Caco-2 (cell line): ENCODE data around the gene PARP6. TPM values are rescaled to one million over a fixed set of nuclear protein-coding genes. Genes with fewer than 3 reads are reported as not detected.
A peak's percentile ranks its signal among the peaks of the same experiment; 100 is the strongest.

ENCODE experiments used
- BruUV-seq: library from RNA; stranded (reverse); fragments of 400-500 nt; replicated peaks from 2 replicates; lab custom pipeline; 2021; lab: Mats Ljungman, UMichigan
- CTCF ChIA-PET: fragments of 300-600 bp; sonication (Branson Sonifier 250); formaldehyde crosslinking; loops from one replicate; lab custom pipeline; 2022; ENCODE audit warnings: antibody characterized with exemption; lab: Charles Lee
- POLR2A ChIA-PET: fragments of 300-600 bp; sonication (Branson Sonifier 250); formaldehyde crosslinking; loops from one replicate; lab custom pipeline; 2022; ENCODE audit warnings: antibody characterized with exemption; lab: Charles Lee
- DNase-seq, 2 experiments: peaks; one replicate each; pipeline versions ENCODE4 v3.0.0 to v3.0.0-alpha.2; 2020 to 2022
- H3K27me3 ChIP-seq: replicated peaks from 2 replicates; pipeline ENCODE4 v1.6.0; 2011; ENCODE audit warnings: low read length; ENCODE audit not compliant: control insufficient read depth, insufficient read depth
- H3K36me3 ChIP-seq: 2 replicates; pipeline ENCODE4 v1.5.1; 2011; ENCODE audit warnings: low read length; ENCODE audit not compliant: control insufficient read depth, insufficient read depth
- H3K4me1 ChIP-seq: fragments of 250-450 bp; sonication (Bioruptor Pico); 2 replicates; pipeline ENCODE4 v1.5.1; 2020; ENCODE audit warnings: mild to moderate bottlenecking
- H3K4me3 ChIP-seq: 2 replicates; pipeline ENCODE4 v1.5.1; 2011; ENCODE audit warnings: low read depth, mild to moderate bottlenecking, control low read depth, low read length
- H3K9me3 ChIP-seq: fragments of 250-450 bp; sonication (Bioruptor Pico); 2 replicates; pipeline ENCODE4 v1.5.1; 2020; ENCODE audit warnings: mild to moderate bottlenecking, moderate library complexity
- H3K27ac Mint-ChIP-seq: one replicate; pipeline ENCODE4 v1.8.0; 2022; ENCODE audit warnings: mixed read lengths; ENCODE audit not compliant: unreplicated experiment
- H3K27me3 Mint-ChIP-seq: one replicate; pipeline ENCODE4 v1.8.0; 2022; ENCODE audit warnings: mixed read lengths; ENCODE audit not compliant: insufficient read depth, unreplicated experiment
- H3K36me3 Mint-ChIP-seq: one replicate; pipeline ENCODE4 v1.8.0; 2022; ENCODE audit warnings: mild to moderate bottlenecking, mixed read lengths; ENCODE audit not compliant: insufficient read depth, unreplicated experiment
- H3K4me1 Mint-ChIP-seq: one replicate; pipeline ENCODE4 v1.8.0; 2022; ENCODE audit warnings: low read depth, mixed read lengths; ENCODE audit not compliant: unreplicated experiment
- H3K4me3 Mint-ChIP-seq: one replicate; pipeline ENCODE4 v1.8.0; 2022; ENCODE audit warnings: mild to moderate bottlenecking, moderate library complexity, mixed read lengths; ENCODE audit not compliant: unreplicated experiment
- H3K9me3 Mint-ChIP-seq: one replicate; pipeline ENCODE4 v1.8.0; 2022; ENCODE audit warnings: mixed read lengths; ENCODE audit not compliant: unreplicated experiment
- CTCF ChIP-seq, 2 experiments: fragments of 200-600 bp in 1 of 2; IDR thresholded peaks; 1 replicate in 1 of 2; 2 replicates in 1 of 2; pipeline versions ENCODE4 v1.5.1 to v1.8.0; 2011 to 2022; ENCODE audit warnings: antibody characterized with exemption in 1 of 2, control low read depth in 1 of 2, inconsistent platforms in 1 of 2, low read depth in 1 of 2, low read length in 1 of 2, mild to moderate bottlenecking in 1 of 2, moderate library complexity in 1 of 2; ENCODE audit not compliant: insufficient read depth in 1 of 2, severe bottlenecking in 1 of 2, unreplicated experiment in 1 of 2
- intact Hi-C: fragments of 100-400 bp; cut with micrococcal nuclease; formaldehyde crosslinking; loops from one replicate; pipeline ENCODE4 v1.10.0; 2022; ENCODE audit not compliant: unreplicated experiment
- total RNA-seq: library from RNA; stranded (reverse); gene quantifications from 2 replicates; pipeline ENCODE4 v1.2.3, GENCODE V29; 2022

Gene PARP6
- total RNA-seq, 1 experiment from 2014 or later: 62.2 TPM

GRCh38 chr15:72238586-72238985, 33.8 kb downstream of the PARP6 start:
- intact Hi-C loops: no loop called here
- Mint-ChIP-seq H3K27me3 (no peaks in the 10 kb centered on the region), H3K9me3 (no peaks in the 10 kb centered on the region), H3K4me3 (no peak overlapping the region), H3K27ac (no peak overlapping the region), H3K4me1 (no peaks in the 10 kb centered on the region), H3K36me3 (peaks cover 16% of the 10 kb centered on the region)
- BruUV-seq: no TSS peak
- ChIA-PET CTCF (interaction anchor here (0.5 kb wide), 1 partner anchor 554 kb away, joined by 3 read pairs; no protein-coding TSS in a partner anchor), POLR2A (no interaction called here)
- peaks cover 8% of the 10 kb centered on the region for H3K4me1 ChIP-seq
- no peak overlapping the region for H3K4me3 ChIP-seq
- no peaks in the 10 kb centered on the region for H3K27me3 ChIP-seq
- no peaks in the 10 kb centered on the region for H3K36me3 ChIP-seq
- no peak for DNase-seq
- TF ChIP-seq CTCF (IDR thresholded peaks at IDR 0.05; ENCODE audit: insufficient read depth in 1 of 2, low read depth in 1 of 2, low read length in 1 of 2, severe bottlenecking in 1 of 2, unreplicated experiment in 1 of 2): no peak
- no peaks in the 10 kb centered on the region for H3K9me3 ChIP-seq

- no peaks in the 10 kb centered on the region for H3K9me3 ChIP-seq
- no peaks in the 10 kb centered on the region for H3K36me3 ChIP-seq
- peaks cover 9% of the 10 kb centered on the region for H3K4me1 ChIP-seq
- H3K27me3 ChIP-seq: no peaks in the 10 kb centered on the region
- Mint-ChIP-seq H3K4me1 (no peaks in the 10 kb centered on the region), H3K36me3 (peaks cover 16% of the 10 kb centered on the region), H3K27me3 (no peaks in the 10 kb centered on the region), H3K9me3 (no peaks in the 10 kb centered on the region), H3K4me3 (no peak overlapping the region), H3K27ac (no peak overlapping the region)
- H3K4me3 ChIP-seq: no peak overlapping the region
- intact Hi-C loops: no loop called here
- ChIA-PET CTCF (interaction anchor here (0.6 kb wide), 1 partner anchor 152 kb away, joined by 3 read pairs; no protein-coding TSS in a partner anchor), POLR2A (no interaction called here)
- no peak for DNase-seq
- no TSS peak for BruUV-seq
- no peak for TF ChIP-seq CTCF (IDR thresholded peaks at IDR 0.05; ENCODE audit: insufficient read depth in 1 of 2, low read depth in 1 of 2, low read length in 1 of 2, severe bottlenecking in 1 of 2, unreplicated experiment in 1 of 2)
Measured at GRCh38 chr15:72237853-72238224, 34.5 kb downstream of the PARP6 start.

GRCh38 chr15:72237029-72237852, 35.1 kb downstream of the PARP6 start:
- DNase-seq: peak; percentile 47 to 62
- H3K36me3 ChIP-seq: no peaks in the 10 kb centered on the region
- no peak overlapping the region for H3K27ac Mint-ChIP-seq
- BruUV-seq: TSS peak; percentile 74
- peaks cover 15% of the 10 kb centered on the region for H3K36me3 Mint-ChIP-seq
- H3K27me3 ChIP-seq: no peaks in the 10 kb centered on the region
- H3K4me1 Mint-ChIP-seq: no peaks in the 10 kb centered on the region
- H3K27me3 Mint-ChIP-seq: no peaks in the 10 kb centered on the region
- CTCF ChIA-PET: interaction anchor here (0.6 kb wide), 1 partner anchor 152 kb away, joined by 3 read pairs; no protein-coding TSS in a partner anchor
- H3K4me1 ChIP-seq: peaks cover 15% of the 10 kb centered on the region
- H3K4me3 Mint-ChIP-seq: peak overlapping the region; percentile 45
- intact Hi-C loops: no loop called here
- POLR2A ChIA-PET: interaction anchor here (1.3 kb wide), 1 partner anchor 10 kb away, joined by 4 read pairs; no protein-coding TSS in a partner anchor
- no peak for TF ChIP-seq CTCF (IDR thresholded peaks at IDR 0.05; ENCODE audit: insufficient read depth in 1 of 2, low read depth in 1 of 2, low read length in 1 of 2, severe bottlenecking in 1 of 2, unreplicated experiment in 1 of 2)
- H3K9me3 Mint-ChIP-seq: no peaks in the 10 kb centered on the region
- no peaks in the 10 kb centered on the region for H3K9me3 ChIP-seq
- no peak overlapping the region for H3K4me3 ChIP-seq
